Measurements from ENCODE around the gene BTBD2.

GRCh38 chr19:2034729-2035589, 19.4 kb upstream of the BTBD2 start:
- TF ChIP-seq CTCF (IDR thresholded peaks at IDR 0.05 in 4 of 5, conservative IDR thresholded peaks at IDR 0.05 in 1 of 5) = no peak
- TF ChIP-seq POLR2A (IDR thresholded peaks at IDR 0.05) = no peak
